ENCODE measurements around the gene RALA.

GRCh38 chr7:39603924-39604323 is 19.4 kb upstream of the RALA start:
- no peak for TF ChIP-seq CTCF (IDR thresholded peaks at IDR 0.05)
- no peak for TF ChIP-seq POLR2A (IDR thresholded peaks at IDR 0.05)

All from Peyer's patch (tissue), 4 donors.